Measurements from ENCODE around the gene CDC42EP4. TPM values are rescaled to one million over a fixed set of nuclear protein-coding genes. Genes with fewer than 3 reads are reported as not detected.
"Not testable (repeated sequence)": the region's sequence is repeated elsewhere in the genome, so short reads cannot be mapped to it uniquely, and the experiment has no call there.

Gene CDC42EP4
- total RNA-seq, 1 donor from 2014 or later, result 84.2 TPM

GRCh38 chr17:73342541-73343167, 30.9 kb upstream of the CDC42EP4 start:
- DNase-seq, result no peak

- DNase-seq, result peak; percentile 82
Measured at GRCh38 chr17:73342050-73342522, 30.3 kb upstream of the CDC42EP4 start.

GRCh38 chr17:73341350-73342049, 29.7 kb upstream of the CDC42EP4 start:
- no peak for DNase-seq

GRCh38 chr17:73340093-73340596, 28.3 kb upstream of the CDC42EP4 start:
- DNase-seq, result no peak

GRCh38 chr17:73338566-73339197, 26.9 kb upstream of the CDC42EP4 start:
- no peak for DNase-seq

GRCh38 chr17:73338050-73338521, 26.3 kb upstream of the CDC42EP4 start:
- DNase-seq, result no peak

GRCh38 chr17:73337330-73337710, 25.5 kb upstream of the CDC42EP4 start:
- DNase-seq, result no peak

GRCh38 chr17:73336408-73337329, 24.9 kb upstream of the CDC42EP4 start:
- DNase-seq, result no peak

- no peak for DNase-seq
Measured at GRCh38 chr17:73335591-73336407, 24.0 kb upstream of the CDC42EP4 start.

- DNase-seq, result no peak
Measured at GRCh38 chr17:73334771-73335513, 23.1 kb upstream of the CDC42EP4 start.

- DNase-seq, result not testable (repeated sequence)
Measured at GRCh38 chr17:73333445-73333844, 21.6 kb upstream of the CDC42EP4 start.

GRCh38 chr17:73331060-73331459, 19.3 kb upstream of the CDC42EP4 start:
- no peak for DNase-seq

- no peak for DNase-seq
Measured at GRCh38 chr17:73327676-73328075, 15.9 kb upstream of the CDC42EP4 start.

- no peak for DNase-seq
Measured at GRCh38 chr17:73325527-73325842, 13.7 kb upstream of the CDC42EP4 start.

- no peak for DNase-seq
Measured at GRCh38 chr17:73324711-73325526, 13.1 kb upstream of the CDC42EP4 start.

GRCh38 chr17:73324160-73324475, 12.3 kb upstream of the CDC42EP4 start:
- DNase-seq, result no peak

- no peak for DNase-seq
Measured at GRCh38 chr17:73323409-73324159, 11.8 kb upstream of the CDC42EP4 start.

GRCh38 chr17:73320601-73321264, 8.9 kb upstream of the CDC42EP4 start:
- no peak for DNase-seq
